Right lobe of liver (tissue), 6 donors: ENCODE results near the gene DIAPH3. TPM values are rescaled to one million over a fixed set of nuclear protein-coding genes. Genes with fewer than 3 reads are reported as not detected.

Source experiments
- ATAC-seq, 4 donors: fragments of 200-7000 bp; cut with Tn5 transposase; one replicate each; pipeline ENCODE4 v1.9.1; 2020; ENCODE audit warnings: mild to moderate bottlenecking in 4 of 4, moderate library complexity in 4 of 4
- DNase-seq, 3 donors: peaks; one replicate each; pipeline ENCODE4 v3.0.0-alpha.2; 2020
- H3K27ac ChIP-seq, 3 donors: fragments of 200-600 bp; one replicate each; pipeline ENCODE4 v1.8.0; 2022
- H3K27me3 ChIP-seq, 2 donors: fragments of 200-600 bp; one replicate each; pipeline ENCODE4 v1.8.0; 2022
- H3K36me3 ChIP-seq, 4 donors: fragments of 200-600 bp; sonication (generic) in 1 of 4; one replicate each; pipeline versions ENCODE4 v1.5.1 to v1.8.0; 2017 to 2022; ENCODE audit warnings: control low read depth in 1 of 4
- H3K4me1 ChIP-seq, 4 donors: fragments of 200-600 bp; sonication (generic) in 1 of 4; one replicate each; pipeline versions ENCODE4 v1.5.1 to v1.8.0; 2017 to 2022; ENCODE audit warnings: control low read depth in 1 of 4
- H3K4me3 ChIP-seq, 3 donors: fragments of 200-600 bp; one replicate each; pipeline ENCODE4 v1.8.0; 2022
- H3K9me3 ChIP-seq, 4 donors: fragments of 200-600 bp; sonication (generic) in 1 of 4; one replicate each; pipeline versions ENCODE4 v1.5.1 to v1.8.0; 2017 to 2022; ENCODE audit warnings: control low read depth in 1 of 4
- CTCF ChIP-seq, 4 donors: fragments of 200-600 bp in 3 of 4; fragments of 450-650 bp in 1 of 4; IDR thresholded peaks; one replicate each; pipeline versions ENCODE4 v1.5.1 to v1.8.0; 2016 to 2022; ENCODE audit warnings: antibody characterized with exemption in 4 of 4, mild to moderate bottlenecking in 2 of 4
- POLR2A ChIP-seq: fragments of 450-650 bp; IDR thresholded peaks from one replicate; pipeline ENCODE4 v1.6.1; 2017; ENCODE audit warnings: antibody characterized with exemption, mild to moderate bottlenecking
- WGBS: methylation state at CpG from one replicate; pipeline ENCODE4 v1.1.6; 2018; ENCODE audit warnings: low coverage, low lambda C conversion rate; ENCODE audit not compliant: insufficient coverage; ENCODE audit errors: missing lambda C conversion rate; 5-methylcytosine and 5-hydroxymethylcytosine counted together
- intact Hi-C, 2 donors: fragments of 100-400 bp; cut with DNase I; formaldehyde crosslinking; loops; one replicate each; pipeline versions ENCODE4 v1.11.2 to v1.14.1; 2022
- total RNA-seq, 6 experiments: library from RNA; depleted of rRNA in 2 of 6; stranded (reverse); fragments of >200 nt in 2 of 6; fragmentation: NEBNext Ultra II Directional in 3 of 6; extraction: Animal tissue kit (Norgen Biotek cat#: 25700) in 3 of 6; gene quantifications; one replicate each; pipeline versions ENCODE4 v1.1.0 to v1.2.4, GENCODE V29; 2016 to 2023
- donor health status: DM: no; HTN: yes; CAD: no.
- donor health status: DM: no; HTN: no; CAD: no.
- donor health status: DM: no; HTN: no; CAD: no.
- donor health status: DM: no; HTN: yes; CAD: no.
- donor health status: DM: no; HTN: yes; CAD: no.

Gene DIAPH3
- total RNA-seq, 6 experiments from 2014 or later, result 0.10 to 1.6 (median 0.93) TPM; not detected in 1

- no peak overlapping the region for H3K27ac ChIP-seq
- no peaks in the 10 kb centered on the region for H3K36me3 ChIP-seq
- H3K27me3 ChIP-seq, result no peaks in the 10 kb centered on the region
- ATAC-seq, result no peak
- no peaks in the 10 kb centered on the region for H3K9me3 ChIP-seq
- DNase-seq, result no peak
- 90% methylated on average over 2 of the region's 2 CpGs for WGBS
- H3K4me1 ChIP-seq, result no peaks in the 10 kb centered on the region
- TF ChIP-seq CTCF (IDR thresholded peaks at IDR 0.05), result no peak
- no peak for TF ChIP-seq POLR2A
- no peak overlapping the region for H3K4me3 ChIP-seq
- intact Hi-C loops, result no loop called here
Measured at GRCh38 chr13:59914556-59914955, 249.2 kb downstream of the DIAPH3 start.

- Histone ChIP-seq H3K9me3 (no peaks in the 10 kb centered on the region), H3K36me3 (no peaks in the 10 kb centered on the region), H3K4me3 (no peak overlapping the region), H3K27ac (no peak overlapping the region), H3K27me3 (no peaks in the 10 kb centered on the region), H3K4me1 (no peaks in the 10 kb centered on the region)
- intact Hi-C loops, result no loop called here
- DNase-seq (no peak), ATAC-seq (peak; percentile 51 to 72 (median 60))
- TF ChIP-seq POLR2A (no peak), CTCF (IDR thresholded peaks at IDR 0.05) (peak; percentile 51 to 63 (median 57))
- WGBS, result 49% methylated on average over 7 of the region's 7 CpGs
Measured at GRCh38 chr13:59906413-59907049, 257.2 kb downstream of the DIAPH3 start.

- Histone ChIP-seq H3K36me3 (no peaks in the 10 kb centered on the region), H3K27me3 (no peaks in the 10 kb centered on the region), H3K27ac (no peak overlapping the region), H3K9me3 (no peaks in the 10 kb centered on the region), H3K4me3 (no peak overlapping the region), H3K4me1 (no peaks in the 10 kb centered on the region)
- TF ChIP-seq POLR2A (no peak), CTCF (IDR thresholded peaks at IDR 0.05) (no peak)
- ATAC-seq (no peak), DNase-seq (no peak)
- intact Hi-C loops, result no loop called here
- 77% methylated on average over 3 of the region's 3 CpGs for WGBS
Measured at GRCh38 chr13:59901191-59901590, 262.5 kb downstream of the DIAPH3 start.

GRCh38 chr13:59898066-59898465 is 265.7 kb downstream of the DIAPH3 start:
- ATAC-seq, result no peak
- no peak overlapping the region for H3K4me3 ChIP-seq
- 53% methylated on average over 2 of the region's 2 CpGs for WGBS
- H3K36me3 ChIP-seq, result no peaks in the 10 kb centered on the region
- no peak overlapping the region for H3K27ac ChIP-seq
- H3K4me1 ChIP-seq, result no peaks in the 10 kb centered on the region
- no peaks in the 10 kb centered on the region for H3K9me3 ChIP-seq
- H3K27me3 ChIP-seq, result no peaks in the 10 kb centered on the region
- no peak for DNase-seq
- intact Hi-C loops, result no loop called here
- no peak for TF ChIP-seq CTCF (IDR thresholded peaks at IDR 0.05)
- TF ChIP-seq POLR2A, result no peak
